GM19438 (cell line): ENCODE measurements around the gene FLVCR2.

Source experiments
- ATAC-seq: cut with Tn5 transposase; IDR thresholded peaks from one replicate; pipeline ENCODE4 v1.9.1; 2021; ENCODE audit warnings: low read depth; ENCODE audit not compliant: unreplicated experiment

The FLVCR2 gene

DNA sequence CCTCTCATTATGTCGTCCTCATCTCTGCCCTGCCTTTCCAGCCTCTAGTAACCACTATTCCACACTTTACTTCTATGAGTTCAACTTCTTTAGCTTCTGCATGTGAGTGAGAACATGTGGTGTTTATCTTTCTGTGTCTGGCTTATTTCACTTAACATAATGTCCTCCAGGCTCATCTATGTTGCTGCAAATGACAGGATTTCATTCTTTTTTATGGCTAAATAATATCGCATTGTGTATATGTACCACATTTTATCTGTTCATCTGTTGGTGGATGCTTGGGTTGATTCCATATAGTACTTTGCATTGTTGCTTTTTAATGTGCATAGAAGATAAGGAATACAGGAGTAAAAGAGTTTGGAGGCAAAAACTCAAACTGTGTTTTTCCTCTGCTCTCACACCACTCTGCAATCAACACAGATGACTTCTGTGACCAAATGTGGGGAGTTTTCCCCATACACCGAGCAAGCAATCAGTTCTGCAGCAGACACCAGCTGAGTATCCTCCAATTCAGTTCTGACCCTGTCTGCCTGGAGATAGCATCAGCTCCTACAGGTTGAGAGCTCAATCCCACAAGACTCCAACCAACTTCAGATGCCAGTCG is 24.6 kb upstream of the FLVCR2 start:
- no peak for ATAC-seq

DNA sequence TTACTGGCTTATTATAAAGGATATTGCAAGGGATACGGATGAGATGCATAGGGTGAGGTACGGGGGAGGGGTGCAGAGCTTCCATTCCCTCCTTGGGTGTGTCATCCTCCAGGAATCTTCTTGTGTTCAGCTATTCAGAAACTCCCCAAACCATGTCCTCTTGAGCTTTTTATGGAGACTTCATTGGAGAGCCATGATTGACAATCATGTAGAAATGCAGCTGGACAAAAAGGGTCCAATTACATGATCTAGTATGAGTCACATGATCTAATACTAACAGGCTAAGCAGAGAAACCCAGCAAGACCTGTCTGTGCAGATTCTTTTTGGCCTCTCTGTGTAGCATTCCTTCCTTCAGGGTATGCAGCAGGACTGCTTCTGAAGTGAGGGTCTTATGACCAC is 23.9 kb upstream of the FLVCR2 start:
- no peak for ATAC-seq

DNA sequence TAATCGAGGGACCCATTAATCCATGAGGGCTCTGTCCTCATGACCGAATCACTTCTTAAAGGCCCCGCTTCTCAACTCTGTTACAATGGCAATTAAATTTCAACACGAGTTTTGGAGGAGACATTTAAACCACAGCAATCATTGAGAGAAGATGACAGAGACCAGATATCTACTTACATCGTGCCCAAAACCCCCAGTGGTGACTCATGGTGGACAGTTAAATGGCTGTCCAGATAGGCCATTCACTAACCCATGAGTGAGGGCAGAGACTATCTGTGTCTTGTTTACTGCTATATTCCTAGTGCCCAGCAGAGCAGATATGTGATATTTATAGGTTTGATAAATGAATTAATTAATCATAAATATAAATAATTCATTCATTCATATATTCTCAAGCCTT is 20.0 kb upstream of the FLVCR2 start:
- ATAC-seq = no peak

DNA sequence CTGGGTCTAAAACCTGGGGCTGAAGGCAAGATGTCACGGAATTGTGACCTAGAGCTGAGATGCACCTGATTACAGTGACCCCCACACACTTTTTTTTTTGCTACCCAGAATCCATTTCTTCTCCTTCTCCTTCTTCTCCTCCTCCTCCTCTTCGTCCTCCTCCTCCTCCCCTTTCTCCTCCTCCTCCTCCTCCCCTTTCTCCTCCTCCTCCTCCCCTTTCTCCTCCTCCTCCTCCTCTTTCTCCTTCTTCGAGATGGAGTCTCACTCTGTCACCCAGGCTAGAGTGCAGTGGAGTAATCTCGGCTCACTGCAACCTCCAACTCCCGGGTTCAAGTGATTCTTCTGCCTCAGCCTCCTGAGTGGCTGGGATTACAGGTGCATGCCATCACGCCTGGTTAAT is 19.4 kb upstream of the FLVCR2 start:
- ATAC-seq = no peak

DNA sequence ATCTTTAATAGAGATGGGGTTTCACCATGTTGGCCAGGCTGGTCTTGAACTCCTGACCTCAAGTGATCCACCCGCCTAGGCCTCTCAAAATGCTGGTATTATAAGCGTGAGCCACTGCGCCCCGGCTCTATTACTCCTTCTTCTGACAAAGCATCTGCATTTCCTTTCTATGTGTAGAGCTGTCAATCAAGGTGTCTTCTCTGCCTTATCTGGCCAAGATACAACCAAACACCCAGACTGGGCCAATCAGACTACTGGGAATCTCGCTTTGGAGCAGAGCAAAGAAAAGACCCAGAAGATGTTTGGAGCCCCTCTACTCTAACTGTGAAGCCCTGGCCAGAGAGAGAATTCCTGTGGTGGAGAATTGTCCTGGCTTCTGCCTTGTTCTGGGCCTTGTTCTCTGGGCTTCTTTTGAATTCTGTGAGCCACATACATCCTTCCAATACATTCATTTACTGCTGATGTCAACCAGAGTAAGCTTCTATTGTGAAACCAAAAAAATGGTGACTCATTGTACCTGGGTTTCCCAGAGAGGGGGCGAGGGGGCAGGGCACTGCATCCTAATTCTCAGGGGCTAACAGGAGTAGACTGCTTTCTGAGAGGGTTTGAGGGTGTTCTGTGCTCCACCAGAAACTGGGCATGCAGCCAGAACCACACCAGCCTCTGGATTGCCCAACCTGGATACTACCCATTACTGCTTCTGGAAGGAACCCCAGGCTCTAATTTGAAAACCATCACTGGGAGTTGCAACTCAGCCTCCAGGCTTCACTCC is 18.8 kb upstream of the FLVCR2 start:
- no peak for ATAC-seq

DNA sequence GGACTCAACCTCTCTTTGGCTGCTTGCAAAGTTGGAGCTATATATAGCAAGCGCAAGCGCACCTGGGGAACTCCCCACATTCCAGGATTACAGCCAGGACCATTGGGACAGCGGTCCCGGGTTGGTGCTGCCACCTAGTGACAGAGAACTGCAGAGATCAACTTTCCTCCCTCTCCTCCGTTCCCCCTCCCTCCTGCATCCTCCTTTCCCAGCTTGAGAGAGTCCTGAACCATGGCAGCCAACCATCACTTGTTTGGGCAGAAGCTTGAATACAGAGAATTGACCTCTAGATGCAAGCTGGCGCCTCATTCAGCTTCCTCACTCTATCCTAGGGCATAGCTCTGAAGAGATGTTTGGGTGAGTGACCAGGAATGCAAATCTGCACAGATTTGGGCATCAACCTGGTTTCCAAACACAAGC is 17.4 kb upstream of the FLVCR2 start:
- ATAC-seq = no peak

DNA sequence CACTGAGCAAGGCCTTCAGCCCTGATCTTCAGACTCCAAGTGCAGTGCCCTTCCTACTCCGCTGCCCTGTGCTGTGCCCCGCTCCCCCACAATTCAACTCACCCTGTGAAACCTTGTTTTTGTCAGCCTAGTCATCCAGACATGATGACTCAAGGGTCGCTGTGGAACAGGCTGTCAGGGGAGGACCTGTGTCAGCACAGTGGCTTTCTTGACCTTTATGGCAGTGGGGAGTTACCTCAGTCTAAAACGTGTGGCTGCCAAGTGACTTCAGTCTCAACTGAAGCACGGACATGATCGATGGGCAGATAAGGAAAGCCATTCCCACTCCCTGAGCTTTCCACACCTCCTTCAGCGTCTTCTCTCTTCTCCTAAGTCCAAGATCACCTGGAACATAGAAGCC is 16.3 kb upstream of the FLVCR2 start:
- ATAC-seq = no peak

DNA sequence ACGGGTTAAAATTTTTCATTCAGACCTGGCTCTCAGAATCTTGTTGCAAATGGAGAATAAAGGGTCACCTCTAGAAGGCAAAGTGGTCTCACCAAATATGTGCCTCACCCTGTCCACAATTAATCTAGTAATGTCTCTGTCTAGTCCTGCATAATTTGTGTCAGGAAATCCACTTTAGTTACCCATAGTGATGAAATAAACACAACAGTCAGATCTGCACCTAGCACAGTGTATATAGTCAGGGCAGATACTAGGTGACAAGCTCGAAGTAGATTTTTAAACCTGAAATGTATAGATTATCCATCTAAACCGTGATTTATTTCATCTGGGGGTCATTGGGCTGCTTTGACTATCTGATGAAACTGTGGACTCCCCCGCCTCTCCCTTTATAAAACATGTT is 15.9 kb upstream of the FLVCR2 start:
- ATAC-seq = no peak

DNA sequence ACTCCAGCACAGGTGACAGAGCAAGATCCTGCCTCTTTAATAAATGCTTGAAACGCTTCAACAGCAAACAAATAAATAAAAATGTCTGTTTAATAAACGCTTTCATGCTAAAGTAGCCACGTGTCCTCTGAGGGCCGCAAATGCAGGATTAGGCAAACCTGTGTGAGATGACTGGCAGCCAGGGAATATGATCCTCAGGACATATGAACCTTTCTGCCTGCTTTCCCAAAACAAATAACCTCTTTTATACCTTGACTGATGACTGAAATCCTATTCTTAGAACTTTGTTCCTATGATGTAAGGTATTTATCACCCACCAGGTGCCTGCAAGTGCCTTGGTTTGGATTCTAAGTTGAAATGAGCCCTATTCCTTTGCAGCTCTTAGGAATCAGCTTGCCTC is 14.5 kb upstream of the FLVCR2 start:
- ATAC-seq = no peak

DNA sequence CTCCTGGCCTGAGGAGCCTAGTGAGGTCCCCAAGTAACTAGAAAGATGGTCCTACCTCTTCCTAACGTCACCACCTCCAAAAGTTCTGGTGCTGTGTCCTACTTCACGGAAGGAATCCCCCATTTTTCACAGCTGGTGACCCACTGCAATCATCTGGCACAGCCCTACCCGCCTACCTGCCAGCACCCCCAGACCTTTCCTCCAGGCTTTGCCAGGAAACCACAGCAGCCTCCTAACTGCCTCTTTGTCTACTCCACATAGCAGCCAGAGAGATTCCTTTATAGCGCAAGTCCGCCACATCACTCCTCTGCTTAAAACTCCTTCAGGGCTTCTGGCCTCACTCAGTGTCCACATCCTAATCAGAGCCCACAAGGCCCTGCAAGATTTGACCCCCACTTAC is 13.4 kb upstream of the FLVCR2 start:
- ATAC-seq = no peak

DNA sequence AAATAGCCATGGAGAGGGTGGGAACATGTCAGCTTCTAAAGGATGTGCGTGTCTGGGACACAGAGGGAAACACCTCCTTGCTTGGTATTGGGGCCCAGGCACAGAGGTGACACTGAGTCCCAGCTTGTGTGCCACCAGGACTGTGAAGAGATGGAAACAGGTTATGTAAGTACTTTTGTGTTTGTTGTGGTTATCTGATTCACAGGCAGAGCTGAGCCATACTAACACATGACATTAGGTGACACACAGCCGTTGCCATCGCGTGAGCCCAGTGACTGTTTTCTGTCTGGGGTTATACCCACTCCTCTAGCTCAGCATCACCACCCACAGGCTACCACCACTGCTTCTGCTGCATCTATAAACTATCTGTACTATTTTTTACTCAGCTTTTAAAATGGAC is 12.1 kb upstream of the FLVCR2 start:
- no peak for ATAC-seq

DNA sequence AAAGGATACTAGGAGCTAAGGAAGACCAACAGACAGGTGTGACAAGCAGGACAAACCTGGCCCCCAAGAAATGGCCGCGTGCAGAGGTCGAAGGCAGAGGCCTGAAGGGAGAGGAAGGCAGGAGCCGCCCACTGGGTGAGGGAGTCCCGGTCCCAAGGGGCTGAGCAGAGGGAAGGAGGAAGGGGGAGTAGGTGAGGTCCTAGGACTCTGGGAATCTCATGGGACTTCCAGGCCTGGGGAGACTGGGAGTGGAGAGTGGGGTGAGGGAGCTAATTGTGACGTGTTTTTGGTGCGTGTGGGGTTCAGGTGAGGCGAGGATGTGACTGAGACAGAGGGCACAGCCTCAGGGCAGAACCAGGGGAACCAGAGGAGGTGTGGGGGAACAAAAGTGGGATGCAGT is 11.7 kb upstream of the FLVCR2 start:
- no peak for ATAC-seq

DNA sequence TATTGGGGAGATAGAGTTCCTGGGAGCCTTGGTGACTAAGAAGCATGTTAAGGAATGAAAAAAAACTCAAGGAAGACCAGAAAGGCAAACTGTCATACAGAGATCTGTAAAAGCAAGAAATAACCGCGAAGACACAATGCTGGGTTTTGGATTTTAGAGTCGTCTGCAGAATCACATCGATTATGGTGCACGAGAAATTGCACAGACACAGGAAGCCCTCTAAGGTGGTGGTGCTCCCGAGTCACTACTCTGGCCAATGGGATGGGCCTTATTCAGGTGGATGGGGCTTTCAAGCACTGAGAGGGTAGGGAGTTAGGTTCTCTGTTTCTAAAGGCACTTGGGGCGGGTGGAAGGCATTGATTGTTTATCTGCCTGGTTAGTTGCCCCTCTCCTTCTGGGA is 10.3 kb upstream of the FLVCR2 start:
- ATAC-seq = no peak

DNA sequence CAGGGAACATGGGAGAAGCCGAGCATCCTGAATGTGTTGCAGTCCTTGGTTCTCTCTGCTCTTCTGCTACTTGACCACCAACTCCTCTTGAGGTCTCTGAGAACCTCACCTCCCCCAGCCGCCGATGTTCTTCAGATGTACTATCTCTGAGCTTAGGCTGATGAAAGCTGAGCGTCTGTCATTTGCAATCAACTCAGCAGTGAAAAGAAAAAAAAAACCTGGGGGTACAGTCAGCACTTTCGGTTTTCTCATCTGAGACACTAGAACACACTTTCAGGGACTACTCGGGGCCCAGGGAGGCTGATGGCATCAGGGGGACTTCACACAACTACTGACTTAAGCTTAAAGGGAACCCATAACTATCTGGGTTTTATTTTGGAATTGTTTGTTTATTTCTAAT is 9.6 kb upstream of the FLVCR2 start:
- no peak for ATAC-seq

DNA sequence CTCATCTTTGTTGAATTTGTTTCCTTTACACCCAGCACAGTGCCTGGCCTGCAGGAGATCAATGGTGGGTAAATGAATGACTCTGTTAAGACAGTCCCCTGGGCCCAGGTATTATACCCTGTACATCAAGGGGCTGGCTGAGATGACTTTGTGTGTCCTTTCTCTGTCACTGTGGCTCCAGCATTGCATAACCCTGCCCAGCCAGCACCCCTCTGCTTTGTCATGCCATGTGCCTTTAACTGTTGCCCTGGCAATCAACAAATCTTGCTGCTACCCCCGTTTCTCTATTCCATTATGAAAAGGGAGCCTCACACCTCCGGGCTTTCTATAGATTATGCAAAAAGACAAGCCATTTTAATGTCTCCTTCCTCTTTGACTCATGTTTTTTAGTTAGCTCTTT is 7.6 kb upstream of the FLVCR2 start:
- no peak for ATAC-seq

DNA sequence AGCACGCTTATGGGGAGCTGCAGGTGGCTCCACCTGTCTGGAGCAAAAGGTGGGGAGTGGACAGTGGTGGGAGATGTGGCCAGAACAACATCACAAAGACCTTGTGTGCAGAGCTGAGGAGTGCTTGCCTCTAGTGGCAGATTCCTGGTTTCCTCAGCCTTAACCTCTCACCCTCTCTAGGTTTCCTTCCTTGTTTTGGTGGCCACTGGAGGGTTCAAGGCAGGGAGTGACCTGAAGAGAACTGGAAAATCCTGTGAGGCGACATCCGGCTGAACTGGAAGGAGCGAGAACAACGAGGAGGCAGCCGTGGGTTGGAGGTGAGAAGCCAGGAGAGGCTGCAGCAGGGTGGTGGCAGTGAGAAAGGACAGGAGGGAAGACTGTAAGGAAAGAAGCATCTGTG is 6.3 kb upstream of the FLVCR2 start:
- no peak for ATAC-seq

DNA sequence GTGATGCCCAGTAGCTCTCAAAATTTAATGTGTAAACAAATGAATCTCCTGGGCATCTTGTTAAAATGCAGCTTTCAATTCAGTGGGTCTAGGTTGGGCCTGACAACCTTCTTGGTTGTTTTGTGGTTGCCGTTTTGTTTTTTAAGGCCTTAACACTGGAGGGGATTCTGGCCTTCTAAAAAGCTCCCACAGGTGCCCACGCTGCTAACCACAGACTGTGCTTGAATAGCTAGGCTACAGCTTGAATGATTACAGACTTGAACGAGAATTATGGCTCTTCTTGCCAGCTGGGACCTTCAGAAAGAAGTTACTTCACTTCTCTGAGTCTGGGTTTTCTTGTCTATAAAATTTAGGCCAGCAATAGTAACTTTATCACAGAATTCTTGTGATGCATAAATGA is 1.3 kb upstream of the FLVCR2 start:
- ATAC-seq = no peak

DNA sequence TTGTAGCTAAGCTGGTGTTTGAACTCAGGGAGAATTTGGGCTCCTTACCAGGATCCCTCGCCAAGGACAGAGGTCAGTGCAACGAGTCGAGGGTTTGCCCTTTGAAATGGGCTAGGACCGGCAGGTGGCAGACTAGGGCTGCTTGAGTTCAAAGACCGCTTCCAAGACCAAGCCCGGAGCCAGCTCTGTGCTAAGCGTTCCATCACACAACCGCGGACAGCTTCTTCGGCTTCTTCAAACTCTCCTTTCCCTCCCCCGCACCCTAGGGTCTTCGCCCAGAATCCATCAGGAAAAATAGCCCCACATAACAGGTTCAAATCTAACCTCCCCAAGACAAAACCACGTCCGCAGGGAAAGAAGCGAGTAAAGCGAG is 705 bp upstream of the FLVCR2 start:
- ATAC-seq = peak; percentile 89

DNA sequence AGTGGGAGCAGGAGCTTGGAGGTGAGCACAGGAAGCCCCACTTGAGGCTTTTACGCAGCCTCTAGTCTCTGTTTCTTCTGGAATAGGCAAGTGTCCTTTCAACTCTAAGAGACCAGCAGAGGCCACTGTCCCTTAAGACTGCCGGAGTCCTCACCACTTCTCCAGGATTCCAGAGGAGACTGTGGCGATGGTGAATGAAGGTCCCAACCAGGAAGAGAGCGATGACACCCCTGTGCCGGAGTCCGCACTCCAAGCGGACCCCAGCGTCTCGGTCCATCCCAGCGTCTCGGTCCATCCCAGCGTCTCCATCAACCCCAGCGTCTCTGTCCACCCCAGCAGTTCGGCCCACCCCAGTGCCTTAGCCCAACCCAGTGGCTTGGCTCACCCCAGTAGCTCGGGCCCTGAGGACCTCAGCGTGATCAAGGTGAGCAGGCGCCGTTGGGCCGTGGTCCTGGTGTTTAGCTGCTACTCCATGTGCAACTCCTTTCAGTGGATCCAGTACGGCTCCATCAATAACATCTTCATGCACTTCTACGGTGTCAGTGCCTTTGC is 442 bp downstream of the FLVCR2 start:
- no peak for ATAC-seq

DNA sequence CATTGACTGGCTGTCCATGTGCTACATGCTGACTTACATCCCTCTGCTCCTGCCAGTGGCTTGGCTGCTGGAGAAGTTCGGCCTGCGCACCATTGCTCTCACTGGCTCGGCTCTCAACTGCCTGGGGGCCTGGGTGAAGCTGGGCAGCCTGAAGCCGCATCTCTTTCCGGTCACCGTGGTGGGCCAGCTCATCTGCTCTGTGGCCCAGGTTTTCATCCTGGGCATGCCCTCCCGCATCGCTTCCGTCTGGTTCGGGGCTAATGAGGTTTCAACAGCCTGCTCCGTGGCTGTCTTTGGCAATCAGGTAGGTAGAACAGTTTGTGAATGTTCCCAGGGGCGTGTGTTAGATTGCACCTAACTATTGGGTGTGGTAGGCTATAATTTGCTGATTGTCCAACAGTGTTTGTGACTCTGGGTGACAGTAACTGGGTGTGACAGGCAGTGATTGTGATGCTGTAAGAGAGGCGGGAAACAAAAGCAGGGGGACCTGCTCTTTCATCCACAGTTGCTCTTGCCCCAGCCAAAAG is 981 bp downstream of the FLVCR2 start:
- ATAC-seq = no peak

DNA sequence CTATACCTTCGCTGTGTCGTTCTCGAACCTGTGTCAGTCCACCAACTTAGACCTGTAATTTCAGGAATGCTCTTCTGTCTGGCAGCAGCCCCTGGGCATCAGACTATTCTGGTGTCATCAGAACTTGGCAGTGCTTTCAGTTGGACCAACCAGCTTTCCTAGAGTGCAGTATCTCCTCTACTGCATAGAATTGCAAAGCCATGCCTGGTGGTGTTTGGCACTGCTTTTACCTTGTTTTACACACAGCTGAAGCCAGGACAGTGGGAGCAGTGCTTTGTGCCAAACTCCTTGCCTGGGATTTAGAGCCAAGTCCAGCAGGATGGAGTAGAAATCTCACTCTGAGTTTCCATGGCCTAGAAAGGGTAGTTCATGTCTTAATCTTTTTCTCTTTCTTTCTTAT is 1.5 kb downstream of the FLVCR2 start:
- no peak for ATAC-seq

DNA sequence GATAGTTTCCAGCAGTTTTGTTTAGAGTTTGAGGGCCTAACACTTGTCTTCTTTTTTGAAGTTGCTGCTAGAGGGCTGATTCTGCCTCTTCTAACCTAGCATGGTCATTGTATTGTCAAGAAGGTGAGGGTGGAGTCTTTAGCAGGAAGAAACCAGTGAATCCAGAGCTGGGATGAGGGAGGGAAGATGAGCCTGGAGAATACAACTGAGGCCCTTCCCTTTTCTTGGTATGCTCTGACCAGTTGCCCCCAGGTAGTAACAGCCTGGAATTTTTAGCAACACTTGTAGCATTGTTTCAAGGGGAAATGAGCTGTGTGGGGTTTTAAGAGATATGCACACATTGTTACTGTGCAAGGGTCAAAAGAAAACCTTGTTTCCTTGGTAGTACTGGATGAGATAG is 9.0 kb downstream of the FLVCR2 start:
- ATAC-seq = no peak
